CD14-positive monocyte (primary cell): ENCODE data around the gene UGT1A3. TPM values are rescaled to one million over a fixed set of nuclear protein-coding genes. Genes with fewer than 3 reads are reported as not detected.

Experiments used
- DNase-seq, 3 donors: peaks; one replicate each; pipeline ENCODE4 v3.0.0-alpha.2; 2011 to 2022
- H2AFZ ChIP-seq: 2 replicates; pipeline ENCODE4 v1.6.0; 2012; ENCODE audit warnings: mild to moderate bottlenecking, low read depth, low read length, inconsistent platforms; ENCODE audit not compliant: insufficient read depth, poor library complexity, severe bottlenecking
- H3K27ac ChIP-seq, 2 donors: 1 replicate in 1 of 2; 2 replicates in 1 of 2; pipeline ENCODE4 v1.5.1; 2012 to 2013; ENCODE audit warnings: low read length in 2 of 2, control low read depth in 1 of 2, inconsistent platforms in 1 of 2, low read depth in 1 of 2, mild to moderate bottlenecking in 1 of 2
- H3K27me3 ChIP-seq, 2 donors: one replicate each; pipeline versions ENCODE4 v1.6.0 to v1.6.1; 2011 to 2013; ENCODE audit warnings: low read length in 2 of 2; ENCODE audit not compliant: control insufficient read depth in 2 of 2, insufficient read depth in 2 of 2
- H3K36me3 ChIP-seq, 2 donors: replicated peaks in 1 of 2; 1 replicate in 1 of 2; 2 replicates in 1 of 2; pipeline versions ENCODE4 v1.5.1 to v1.6.1; 2012 to 2013; ENCODE audit warnings: low read length in 2 of 2, control low read depth in 1 of 2, inconsistent platforms in 1 of 2, mild to moderate bottlenecking in 1 of 2; ENCODE audit not compliant: insufficient read depth in 2 of 2, control insufficient read depth in 1 of 2
- H3K4me1 ChIP-seq, 2 donors: 1 replicate in 1 of 2; 2 replicates in 1 of 2; pipeline versions ENCODE4 v1.5.1 to v1.6.1; 2012 to 2013; ENCODE audit warnings: low read length in 2 of 2, control low read depth in 1 of 2, inconsistent platforms in 1 of 2, mild to moderate bottlenecking in 1 of 2, moderate library complexity in 1 of 2; ENCODE audit not compliant: insufficient read depth in 2 of 2, control insufficient read depth in 1 of 2
- H3K4me2 ChIP-seq: replicated peaks from 2 replicates; pipeline ENCODE3; 2012; ENCODE audit warnings: low read length, moderate library complexity, mild to moderate bottlenecking; ENCODE audit not compliant: poor library complexity, severe bottlenecking; ENCODE audit errors: extremely low read depth
- H3K4me3 ChIP-seq, 3 experiments: fragments of 200-600 bp in 1 of 3; sonication (generic) in 1 of 3; replicated peaks in 1 of 3; 1 replicate in 2 of 3; 2 replicates in 1 of 3; pipeline ENCODE4 v1.5.1; 2011 to 2013; ENCODE audit warnings: low read length in 3 of 3, mild to moderate bottlenecking in 3 of 3, control low read depth in 2 of 3, low read depth in 2 of 3, inconsistent platforms in 1 of 3, moderate library complexity in 1 of 3
- H3K79me2 ChIP-seq: 2 replicates; pipeline ENCODE4 v1.6.0; 2012; ENCODE audit warnings: mild to moderate bottlenecking, control low read depth, inconsistent platforms, low read length, moderate library complexity; ENCODE audit not compliant: insufficient read depth
- H3K9ac ChIP-seq: 2 replicates; pipeline ENCODE4 v1.6.0; 2017; ENCODE audit warnings: low read length, mild to moderate bottlenecking; ENCODE audit not compliant: insufficient read depth, poor library complexity, severe bottlenecking
- H3K9me3 ChIP-seq, 2 donors: replicated peaks in 1 of 2; 1 replicate in 1 of 2; 2 replicates in 1 of 2; pipeline versions ENCODE4 v1.5.1 to v1.6.1; 2012 to 2013; ENCODE audit warnings: low read length in 2 of 2, control low read depth in 1 of 2; ENCODE audit not compliant: control insufficient read depth in 1 of 2, insufficient read depth in 1 of 2
- H4K20me1 ChIP-seq: 2 replicates; pipeline ENCODE4 v1.6.0; 2012; ENCODE audit warnings: mild to moderate bottlenecking, low read length, control low read depth, moderate library complexity; ENCODE audit not compliant: insufficient read depth
- H3K27ac Mint-ChIP-seq, 7 donors: one replicate each; pipeline ENCODE4 v1.8.0; 2020; ENCODE audit warnings: mild to moderate bottlenecking in 7 of 7, mixed read lengths in 7 of 7, moderate library complexity in 6 of 7, inconsistent platforms in 2 of 7
- H3K27me3 Mint-ChIP-seq, 3 donors: one replicate each; pipeline ENCODE4 v1.8.0; 2021 to 2022; ENCODE audit warnings: low read depth in 3 of 3, mild to moderate bottlenecking in 3 of 3, mixed read lengths in 3 of 3, moderate library complexity in 3 of 3, inconsistent platforms in 1 of 3
- H3K36me3 Mint-ChIP-seq, 2 donors: one replicate each; pipeline ENCODE4 v1.8.0; 2020; ENCODE audit warnings: mixed read lengths in 2 of 2, inconsistent platforms in 1 of 2, mild to moderate bottlenecking in 1 of 2
- H3K4me1 Mint-ChIP-seq: one replicate; pipeline ENCODE4 v1.8.0; 2020; ENCODE audit warnings: mild to moderate bottlenecking, mixed read lengths
- H3K4me3 Mint-ChIP-seq, 2 donors: one replicate each; pipeline ENCODE4 v1.8.0; 2020; ENCODE audit warnings: mild to moderate bottlenecking in 2 of 2, mixed read lengths in 2 of 2, moderate library complexity in 1 of 2
- H3K9me3 Mint-ChIP-seq, 7 donors: one replicate each; pipeline ENCODE4 v1.8.0; 2020 to 2022; ENCODE audit warnings: mixed read lengths in 7 of 7, mild to moderate bottlenecking in 6 of 7, moderate library complexity in 6 of 7, inconsistent platforms in 2 of 7
- WGBS: methylation state at CpG from one replicate; pipeline ENCODE4 v1.1.5; 2013; ENCODE audit warnings: missing lambda C conversion rate; ENCODE audit not compliant: insufficient coverage; 5-methylcytosine and 5-hydroxymethylcytosine counted together
- intact Hi-C, 2 donors: fragments of 100-400 bp; cut with micrococcal nuclease; formaldehyde crosslinking; loops; one replicate each; pipeline versions ENCODE4 v1.15.0 to v1.15.1; 2023
- polyA plus RNA-seq, 3 donors: library from polyadenylated mRNA; depleted of rRNA in 1 of 3; unstranded in 2 of 3; stranded (reverse) in 1 of 3; fragments of 300-500 nt in 2 of 3; fragments of >200 nt in 1 of 3; fragmentation: Illumina TruSeq in 2 of 3; gene quantifications; 1 replicate in 2 of 3; 2 replicates in 1 of 3; pipeline ENCODE4 v1.2.3, GENCODE V29; 2012 to 2021
- TF ChIP-seq, protein P1 (sequence below): fragments of 200-600 bp; IDR thresholded peaks from one replicate; pipeline ENCODE4 v1.8.0; 2022; ENCODE audit warnings: antibody characterized with exemption, mild to moderate bottlenecking

UGT1A3 gene
- polyA plus RNA-seq, 3 donors: not detected

DNA sequence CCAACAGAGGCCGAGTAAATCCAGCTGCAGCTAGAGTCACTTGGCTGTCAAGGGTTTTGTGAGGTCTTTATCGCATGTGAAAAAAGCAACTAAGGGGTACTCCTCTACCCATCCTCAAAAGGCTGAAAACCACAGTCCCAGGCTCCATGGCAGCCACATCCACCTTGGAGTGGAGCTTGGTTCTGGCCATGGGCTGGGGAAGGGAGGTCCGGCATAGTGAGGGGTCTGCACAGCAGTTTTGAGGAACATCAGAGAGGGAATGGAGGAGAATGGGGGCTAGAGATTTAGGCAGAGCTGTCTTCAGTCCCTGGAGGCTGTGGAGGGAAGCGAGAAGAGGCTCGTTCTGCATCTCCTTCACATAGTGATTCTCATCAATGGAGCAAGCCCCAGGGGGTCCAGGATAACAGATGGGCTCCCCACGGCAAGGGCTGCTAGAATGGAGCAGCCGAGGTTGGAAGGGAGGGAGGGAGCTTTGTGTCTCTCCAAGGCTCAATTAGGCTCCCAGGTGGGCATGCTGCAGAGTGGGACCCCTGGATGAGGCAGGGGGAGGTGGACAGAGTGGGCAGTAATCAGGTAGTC, 70.3 kb downstream of the UGT1A3 start:
- 47% methylated on average over 3 of the region's 7 CpGs for WGBS
- no peaks in the 10 kb centered on the region for H4K20me1 ChIP-seq
- H3K36me3 Mint-ChIP-seq: no peaks in the 10 kb centered on the region
- no peaks in the 10 kb centered on the region for H3K4me1 Mint-ChIP-seq
- H3K4me3 ChIP-seq: no peak overlapping the region
- H3K4me1 ChIP-seq: no peaks in the 10 kb centered on the region
- H3K27ac ChIP-seq: no peak overlapping the region
- no peak overlapping the region for H3K27ac Mint-ChIP-seq
- no peak overlapping the region for H3K9ac ChIP-seq
- no peaks in the 10 kb centered on the region for H3K36me3 ChIP-seq
- intact Hi-C loops: no loop called here
- peaks cover 3 to 10% (median 5%) of the 10 kb centered on the region in 3 donors for H3K27me3 Mint-ChIP-seq
- DNase-seq: no peak
- TF ChIP-seq, protein P1, sequence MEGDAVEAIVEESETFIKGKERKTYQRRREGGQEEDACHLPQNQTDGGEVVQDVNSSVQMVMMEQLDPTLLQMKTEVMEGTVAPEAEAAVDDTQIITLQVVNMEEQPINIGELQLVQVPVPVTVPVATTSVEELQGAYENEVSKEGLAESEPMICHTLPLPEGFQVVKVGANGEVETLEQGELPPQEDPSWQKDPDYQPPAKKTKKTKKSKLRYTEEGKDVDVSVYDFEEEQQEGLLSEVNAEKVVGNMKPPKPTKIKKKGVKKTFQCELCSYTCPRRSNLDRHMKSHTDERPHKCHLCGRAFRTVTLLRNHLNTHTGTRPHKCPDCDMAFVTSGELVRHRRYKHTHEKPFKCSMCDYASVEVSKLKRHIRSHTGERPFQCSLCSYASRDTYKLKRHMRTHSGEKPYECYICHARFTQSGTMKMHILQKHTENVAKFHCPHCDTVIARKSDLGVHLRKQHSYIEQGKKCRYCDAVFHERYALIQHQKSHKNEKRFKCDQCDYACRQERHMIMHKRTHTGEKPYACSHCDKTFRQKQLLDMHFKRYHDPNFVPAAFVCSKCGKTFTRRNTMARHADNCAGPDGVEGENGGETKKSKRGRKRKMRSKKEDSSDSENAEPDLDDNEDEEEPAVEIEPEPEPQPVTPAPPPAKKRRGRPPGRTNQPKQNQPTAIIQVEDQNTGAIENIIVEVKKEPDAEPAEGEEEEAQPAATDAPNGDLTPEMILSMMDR: no peak
- H3K9me3 ChIP-seq: no peaks in the 10 kb centered on the region
- H3K4me2 ChIP-seq: no peak overlapping the region
- no peak overlapping the region for H2AFZ ChIP-seq
- no peaks in the 10 kb centered on the region for H3K79me2 ChIP-seq
- no peak overlapping the region for H3K4me3 Mint-ChIP-seq
- no peaks in the 10 kb centered on the region for H3K27me3 ChIP-seq
- H3K9me3 Mint-ChIP-seq: peaks cover 0 to 3% (median 0%) of the 10 kb centered on the region in 7 donors

DNA sequence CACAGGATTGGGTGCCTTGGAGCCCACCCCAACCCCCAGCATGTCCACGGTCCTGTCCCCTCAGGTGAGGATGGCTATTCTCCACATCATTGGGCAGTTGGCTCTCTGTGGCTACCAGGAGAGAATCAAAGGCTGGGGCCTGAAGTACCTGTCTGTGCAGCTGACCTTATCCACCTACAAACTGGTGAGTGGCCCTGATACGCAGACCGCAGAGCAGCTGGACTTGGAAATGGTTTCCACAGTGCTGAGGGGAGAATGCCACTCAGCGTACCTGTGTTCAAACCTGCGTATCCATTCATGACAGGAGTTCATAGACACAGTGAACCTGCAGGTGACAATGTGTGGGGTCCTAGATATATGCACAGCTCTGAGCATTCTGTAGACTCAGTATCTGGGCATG, 70.9 kb downstream of the UGT1A3 start:
- H3K27me3 Mint-ChIP-seq: peaks cover 3 to 9% (median 5%) of the 10 kb centered on the region in 3 donors
- H3K27ac ChIP-seq: no peak overlapping the region
- H2AFZ ChIP-seq: no peak overlapping the region
- TF ChIP-seq, protein P1: no peak
- H3K9ac ChIP-seq: no peak overlapping the region
- H3K4me3 ChIP-seq: no peak overlapping the region
- H3K4me2 ChIP-seq: no peak overlapping the region
- no peaks in the 10 kb centered on the region for H3K27me3 ChIP-seq
- WGBS: 60% methylated on average over 5 of the region's 5 CpGs
- H3K9me3 Mint-ChIP-seq: peaks cover 0 to 3% (median 0%) of the 10 kb centered on the region in 7 donors
- H3K36me3 Mint-ChIP-seq: no peaks in the 10 kb centered on the region
- H3K4me1 Mint-ChIP-seq: no peaks in the 10 kb centered on the region
- no peaks in the 10 kb centered on the region for H3K79me2 ChIP-seq
- H3K36me3 ChIP-seq: no peaks in the 10 kb centered on the region
- H4K20me1 ChIP-seq: no peaks in the 10 kb centered on the region
- peak overlapping the region in 1 of 7 donors; percentile 55 for H3K27ac Mint-ChIP-seq
- DNase-seq: no peak
- no peaks in the 10 kb centered on the region for H3K9me3 ChIP-seq
- intact Hi-C loops: no loop called here
- H3K4me1 ChIP-seq: no peaks in the 10 kb centered on the region
- no peak overlapping the region for H3K4me3 Mint-ChIP-seq
